ENCODE measurements around the gene IMPA2. TPM values are rescaled to one million over a fixed set of nuclear protein-coding genes. Genes with fewer than 3 reads are reported as not detected.

Gene IMPA2
- total RNA-seq, 1 donor: 41.5 TPM

DNA sequence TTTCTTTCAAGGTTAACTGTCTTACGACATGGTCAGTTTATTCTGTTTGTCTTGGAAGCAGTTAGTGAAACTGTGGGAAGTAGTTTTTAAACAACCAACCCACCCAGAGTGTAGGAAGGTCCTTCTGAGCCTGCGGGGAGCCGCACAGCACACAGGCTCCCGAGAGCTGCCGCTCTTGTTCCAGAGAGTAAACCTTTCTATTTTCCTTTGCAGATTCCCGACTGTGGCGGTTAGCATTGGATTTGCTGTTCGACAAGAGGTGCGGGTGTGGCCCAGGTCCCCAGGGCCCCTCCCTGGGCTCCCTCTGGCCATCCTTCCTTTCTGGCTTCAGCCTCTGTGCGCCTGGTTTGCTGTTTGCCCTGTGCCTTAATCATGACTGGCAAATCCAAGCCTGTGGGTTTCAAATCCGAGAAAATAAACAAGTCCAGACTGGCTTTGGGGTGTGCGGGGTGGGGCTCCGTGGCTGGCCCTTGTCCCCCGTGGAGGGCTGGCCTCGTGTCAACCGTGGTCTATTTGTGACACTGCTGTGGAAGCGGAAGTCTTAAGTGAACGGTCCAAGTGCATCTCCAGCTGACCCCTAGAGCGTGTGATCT is 30.7 kb downstream of the IMPA2 start:
- no peak for TF ChIP-seq CTCF (IDR thresholded peaks at IDR 0.05; ENCODE audit: insufficient read depth, low read depth, low read length)
- DNase-seq (ENCODE audit: low read depth): peak; percentile 38
- H3K4me3 ChIP-seq (ENCODE audit: low read depth, low read length): no peak overlapping the region

GRCh38 chr18:12012697-12013096 is 31.4 kb downstream of the IMPA2 start:
- TF ChIP-seq CTCF (IDR thresholded peaks at IDR 0.05; ENCODE audit: insufficient read depth, low read depth, low read length): no peak
- H3K4me3 ChIP-seq (ENCODE audit: low read depth, low read length): no peak overlapping the region
- no peak for DNase-seq (ENCODE audit: low read depth)

DNA sequence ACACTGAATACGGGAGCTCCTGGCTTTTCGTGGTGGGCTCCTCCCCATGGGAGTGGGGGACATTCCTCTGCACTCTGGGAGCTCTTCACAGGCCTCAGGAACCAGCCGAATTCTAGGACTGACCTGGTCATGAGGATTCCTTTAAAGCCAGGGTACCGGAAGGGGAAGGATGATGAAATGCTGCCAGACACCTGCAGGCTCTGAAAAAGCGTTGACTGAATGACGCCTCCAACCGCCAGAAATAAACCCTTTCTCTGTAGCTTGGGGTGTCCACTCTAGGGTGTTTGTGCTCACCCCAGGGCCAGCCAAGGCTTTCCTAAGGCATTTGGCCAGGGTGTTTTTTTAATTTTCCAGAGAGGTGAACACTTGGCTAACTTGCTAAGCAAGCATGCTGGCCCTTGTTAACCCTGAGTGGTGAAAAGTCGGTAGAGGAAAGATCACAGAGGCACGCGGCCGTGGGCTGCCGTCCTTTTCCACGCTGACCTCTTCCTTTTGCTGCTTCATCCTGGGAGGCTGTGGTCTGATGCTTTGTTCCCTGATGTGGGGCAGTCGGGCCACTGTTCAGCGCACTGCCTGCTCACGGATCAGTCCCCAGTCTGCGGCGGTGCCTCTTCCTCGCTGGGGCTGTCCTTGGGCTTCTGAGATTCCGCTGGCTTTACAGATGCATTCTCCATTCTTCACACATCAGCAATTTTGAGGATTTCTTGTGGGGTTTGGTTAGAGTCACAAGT is 32.0 kb downstream of the IMPA2 start:
- no peak for DNase-seq (ENCODE audit: low read depth)
- no peak for TF ChIP-seq CTCF (IDR thresholded peaks at IDR 0.05; ENCODE audit: insufficient read depth, low read depth, low read length)
- H3K4me3 ChIP-seq (ENCODE audit: low read depth, low read length): no peak overlapping the region

GRCh38 chr18:12014086-12014485 is 32.8 kb downstream of the IMPA2 start:
- no peak overlapping the region for H3K4me3 ChIP-seq (ENCODE audit: low read depth, low read length)
- TF ChIP-seq CTCF (IDR thresholded peaks at IDR 0.05; ENCODE audit: insufficient read depth, low read depth, low read length): no peak
- no peak for DNase-seq (ENCODE audit: low read depth)

DNA sequence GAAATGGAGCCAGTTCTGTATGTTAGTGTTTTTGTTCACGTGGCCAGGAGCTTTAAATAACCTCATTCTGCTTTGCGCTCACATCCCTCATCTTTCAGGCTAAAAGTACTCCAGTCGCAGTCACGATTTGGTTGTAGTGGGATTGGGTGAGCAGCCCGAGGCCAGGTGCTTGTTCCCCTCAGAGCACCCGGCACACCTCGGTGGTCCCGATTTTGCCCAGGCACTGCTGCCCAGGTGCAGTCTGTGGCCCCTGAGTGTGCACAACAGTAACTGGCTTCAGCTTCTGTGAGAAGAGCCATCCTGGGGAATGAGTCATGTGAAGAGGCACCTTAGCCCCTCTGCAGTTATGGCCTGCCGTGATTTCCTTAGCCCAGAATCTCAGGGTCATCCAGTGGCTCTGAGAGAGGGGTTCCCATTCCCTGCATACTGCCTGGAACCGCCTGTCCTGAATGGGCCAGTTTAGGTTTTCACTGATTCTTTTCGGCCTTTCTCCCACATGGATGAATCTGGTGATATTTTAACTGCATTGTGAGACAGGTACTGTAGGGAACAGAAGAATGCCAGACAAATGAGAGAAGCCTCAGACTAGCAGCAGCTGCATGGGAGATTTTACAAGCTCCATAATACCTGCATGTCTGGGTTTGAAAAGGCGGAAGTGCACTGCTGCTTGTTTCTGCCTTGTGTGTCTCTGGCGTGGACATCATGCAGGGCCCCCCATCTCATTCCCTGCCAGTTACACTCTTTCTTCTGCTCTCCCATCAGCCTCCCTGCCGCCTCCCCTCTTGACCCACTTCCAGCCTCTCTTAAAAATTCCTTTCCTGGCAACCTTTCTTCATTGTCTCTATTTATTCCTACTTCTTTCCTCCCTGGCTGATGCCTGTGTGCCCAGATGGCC is 33.5 kb downstream of the IMPA2 start:
- no peak for DNase-seq (ENCODE audit: low read depth)
- TF ChIP-seq CTCF (IDR thresholded peaks at IDR 0.05; ENCODE audit: insufficient read depth, low read depth, low read length): no peak
- no peak overlapping the region for H3K4me3 ChIP-seq (ENCODE audit: low read depth, low read length)

DNA sequence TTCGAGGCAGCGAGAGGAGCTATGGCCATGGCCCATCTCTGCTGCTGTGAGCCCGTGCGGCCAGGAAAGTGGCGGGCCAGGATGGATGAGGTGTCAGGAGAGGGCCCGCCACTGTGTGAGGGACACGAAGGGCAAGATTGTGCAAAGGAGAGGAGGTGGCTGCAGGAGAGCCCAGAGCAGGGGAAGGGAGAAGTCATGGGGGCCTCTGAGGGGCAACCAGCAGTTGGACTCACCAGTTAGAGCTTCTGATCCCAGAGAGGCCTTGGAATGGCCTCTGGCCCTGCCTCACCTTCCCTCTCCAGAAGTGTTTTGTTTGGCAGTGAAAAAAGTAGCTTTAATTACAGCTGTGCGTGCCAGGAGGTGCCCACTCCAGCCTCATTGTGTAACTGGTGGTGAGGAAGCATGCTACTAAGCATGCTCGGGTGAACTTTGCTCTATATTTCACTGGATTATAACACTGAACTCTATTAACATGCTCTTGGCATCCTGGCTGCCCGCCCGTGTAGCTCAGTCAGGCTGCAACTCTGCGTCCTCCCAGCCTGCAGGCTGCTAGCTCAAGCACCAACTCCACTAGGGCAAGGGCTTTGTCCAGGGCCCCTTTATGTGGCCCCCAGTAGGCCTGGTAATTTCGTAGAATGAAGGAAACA is 34.2 kb downstream of the IMPA2 start:
- DNase-seq (ENCODE audit: low read depth): peak; percentile 19
- H3K4me3 ChIP-seq (ENCODE audit: low read depth, low read length): no peak overlapping the region
- no peak for TF ChIP-seq CTCF (IDR thresholded peaks at IDR 0.05; ENCODE audit: insufficient read depth, low read depth, low read length)
